ENCODE results near the gene CSNK2A2. TPM values are rescaled to one million over a fixed set of nuclear protein-coding genes. Genes with fewer than 3 reads are reported as not detected.

Gene CSNK2A2
- total and polyA plus RNA-seq, 2 of the 8 experiments (the other 6 are each of a cell fraction or from before 2014, with no cell fraction given), result 37.9 to 128 TPM

DNA sequence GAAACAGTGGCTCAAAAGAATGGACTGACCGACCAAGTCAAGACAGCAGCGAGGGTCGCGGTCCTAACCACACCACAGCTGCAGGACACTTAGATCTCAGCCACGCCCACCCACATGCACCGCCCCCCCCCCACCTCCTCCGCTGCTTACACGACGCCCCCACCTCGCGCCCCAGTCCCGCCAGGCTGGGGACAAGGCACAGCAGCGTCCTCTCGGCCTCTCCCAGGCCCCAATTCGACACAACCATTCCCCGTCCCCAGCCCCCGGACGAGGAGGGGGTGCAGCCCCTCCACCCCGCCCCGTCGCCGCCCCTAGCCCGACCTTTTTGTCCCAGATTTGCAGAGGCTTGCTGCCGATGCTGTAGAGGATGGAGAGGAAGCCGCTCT lies 69.2 kb downstream of the CSNK2A2 start (continued):
- TF ChIP-seq, protein P1, sequence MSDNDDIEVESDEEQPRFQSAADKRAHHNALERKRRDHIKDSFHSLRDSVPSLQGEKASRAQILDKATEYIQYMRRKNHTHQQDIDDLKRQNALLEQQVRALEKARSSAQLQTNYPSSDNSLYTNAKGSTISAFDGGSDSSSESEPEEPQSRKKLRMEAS (IDR thresholded peaks at IDR 0.05), result no peak; the same call in 1 of the 2 replicates

All from H1 (cell line).